ENCODE results near the gene CSNK1D. TPM values are rescaled to one million over a fixed set of nuclear protein-coding genes. Genes with fewer than 3 reads are reported as not detected.

CSNK1D gene
- total RNA-seq, 1 experiment from 2014 or later, result 137 TPM

DNA sequence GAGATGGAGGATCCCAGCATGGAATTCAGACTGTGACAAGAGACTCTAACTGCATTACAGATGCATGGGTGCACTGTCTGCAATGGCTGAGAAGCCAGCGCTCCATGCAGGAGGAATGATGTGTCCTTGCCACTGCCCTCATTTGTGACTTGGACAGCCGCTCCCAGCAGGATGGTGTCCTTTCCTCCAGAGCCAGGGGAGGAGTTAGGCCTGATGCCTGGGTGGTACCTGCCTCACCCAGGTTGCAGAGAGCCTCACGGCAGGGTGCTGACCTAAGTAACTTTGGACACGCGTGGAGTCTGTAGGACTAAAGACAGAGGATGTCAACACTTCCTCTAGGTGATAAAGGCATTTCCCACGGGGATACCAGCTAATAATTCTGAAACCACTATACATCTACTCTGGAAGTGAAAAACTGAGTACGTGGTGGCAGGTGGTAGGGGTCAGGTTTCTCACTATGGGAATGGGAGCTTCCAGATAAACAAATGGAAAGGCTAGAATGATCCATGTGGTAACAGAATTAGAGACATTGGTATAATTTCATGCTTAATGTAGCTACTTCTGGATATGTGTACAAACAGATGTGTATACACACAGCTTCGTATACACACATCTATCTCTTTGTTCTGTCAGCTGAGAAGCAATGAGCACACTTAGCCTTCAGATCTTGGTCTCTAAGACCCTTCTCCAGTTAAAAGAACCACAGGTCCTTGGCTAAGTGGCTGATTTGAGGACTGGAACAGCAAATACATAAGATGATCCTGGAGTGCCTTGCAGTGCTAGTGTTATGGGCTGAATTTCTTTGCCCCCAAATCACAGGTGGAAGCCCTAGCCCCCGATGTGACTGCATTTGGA lies 13.7 kb upstream of the CSNK1D start:
- Histone ChIP-seq H3K79me1 (ENCODE audit: insufficient read depth, low read depth, low read length, poor library complexity, severe bottlenecking) (no peaks in the 10 kb centered on the region), H2BK5ac (ENCODE audit: insufficient read length, low read length) (no peak overlapping the region)

More for the DNA sequence above, 13.7 kb upstream of the CSNK1D start:
- Mint-ChIP-seq H3K4me3 (no peak overlapping the region), H3K27me3 (ENCODE audit: low read depth) (peaks cover 13% of the 10 kb centered on the region), H3K27ac (no peak overlapping the region), H3K4me1 (peaks cover 8 to 18% of the 10 kb centered on the region in 2 experiments), H3K36me3 (ENCODE audit: insufficient read depth in 1 of 3, low read depth in 3 of 3) (no peaks in the 10 kb centered on the region), H3K9me3 (peaks cover 0 to 5% of the 10 kb centered on the region in 2 experiments; a peak in 1 of 5 replicates)
- Histone ChIP-seq H2BK20ac (ENCODE audit: low read depth, low read length, poor library complexity, severe bottlenecking) (no peak overlapping the region), H3K79me2 (ENCODE audit: insufficient read depth, low read length) (no peaks in the 10 kb centered on the region), H3K27me3 (ENCODE audit: insufficient read depth, low read length) (no peaks in the 10 kb centered on the region), H4K5ac (ENCODE audit: insufficient read length, low read depth, low read length) (no peak overlapping the region), H4K20me1 (ENCODE audit: control insufficient read depth, insufficient read depth, insufficient read length) (no peaks in the 10 kb centered on the region), H3T11ph (ENCODE audit: low read length) (no peak overlapping the region), H3K4ac (ENCODE audit: low read depth, low read length) (no peak overlapping the region), H3K56ac (ENCODE audit: insufficient read length, low read depth, low read length) (no peak overlapping the region), H3K4me2 (ENCODE audit: insufficient read depth, insufficient read length, low read length) (no peak overlapping the region), H2BK12ac (ENCODE audit: insufficient read length, low read depth, low read length) (no peak overlapping the region), H2BK15ac (ENCODE audit: low read depth, low read length) (no peak overlapping the region), H3K9me3 (ENCODE audit: control insufficient read depth, low read depth, low read length) (no peaks in the 10 kb centered on the region), H3K18ac (ENCODE audit: insufficient read length, low read depth, low read length) (no peak overlapping the region), H4K91ac (ENCODE audit: insufficient read length, low read depth, low read length) (no peak overlapping the region), H3K14ac (ENCODE audit: insufficient read depth, low read length) (no peak overlapping the region), H3K23me2 (ENCODE audit: insufficient read length, low read depth, low read length, poor library complexity, severe bottlenecking) (peaks cover 3% of the 10 kb centered on the region), H2BK120ac (ENCODE audit: low read depth, low read length, poor library complexity, severe bottlenecking) (no peak overlapping the region), H3K9ac (ENCODE audit: extremely low read depth, insufficient read length, low read length) (no peak overlapping the region), H3K23ac (ENCODE audit: insufficient read length, low read depth, low read length) (no peak overlapping the region), H3K27ac (ENCODE audit: insufficient read length, low read depth, low read length) (no peak overlapping the region), H4K8ac (replicated peaks; ENCODE audit: insufficient read length, low read depth, low read length) (no peak overlapping the region), H3K4me1 (ENCODE audit: insufficient read depth, low read length) (no peaks in the 10 kb centered on the region), H2AK5ac (ENCODE audit: insufficient read length, low read length) (no peak overlapping the region), H2AFZ (ENCODE audit: low read length) (no peak overlapping the region)
- WGBS (ENCODE audit: extremely low coverage, insufficient read length, low lambda C conversion rate), result no CpG with 5 or more reads among the region's 9 CpGs
- TF ChIP-seq, protein P1, sequence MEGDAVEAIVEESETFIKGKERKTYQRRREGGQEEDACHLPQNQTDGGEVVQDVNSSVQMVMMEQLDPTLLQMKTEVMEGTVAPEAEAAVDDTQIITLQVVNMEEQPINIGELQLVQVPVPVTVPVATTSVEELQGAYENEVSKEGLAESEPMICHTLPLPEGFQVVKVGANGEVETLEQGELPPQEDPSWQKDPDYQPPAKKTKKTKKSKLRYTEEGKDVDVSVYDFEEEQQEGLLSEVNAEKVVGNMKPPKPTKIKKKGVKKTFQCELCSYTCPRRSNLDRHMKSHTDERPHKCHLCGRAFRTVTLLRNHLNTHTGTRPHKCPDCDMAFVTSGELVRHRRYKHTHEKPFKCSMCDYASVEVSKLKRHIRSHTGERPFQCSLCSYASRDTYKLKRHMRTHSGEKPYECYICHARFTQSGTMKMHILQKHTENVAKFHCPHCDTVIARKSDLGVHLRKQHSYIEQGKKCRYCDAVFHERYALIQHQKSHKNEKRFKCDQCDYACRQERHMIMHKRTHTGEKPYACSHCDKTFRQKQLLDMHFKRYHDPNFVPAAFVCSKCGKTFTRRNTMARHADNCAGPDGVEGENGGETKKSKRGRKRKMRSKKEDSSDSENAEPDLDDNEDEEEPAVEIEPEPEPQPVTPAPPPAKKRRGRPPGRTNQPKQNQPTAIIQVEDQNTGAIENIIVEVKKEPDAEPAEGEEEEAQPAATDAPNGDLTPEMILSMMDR (conservative IDR thresholded peaks at IDR 0.05), result no peak
- DNase-seq, result no peak

All from H9 (cell line).